CD4-positive, alpha-beta T cell treated with Interleukin-12 subunit alpha and Interleukin-12 subunit beta, for 1 hour (primary cell): ENCODE results near the gene OTOG.

ENCODE experiments used
- DNase-seq: peaks from one replicate; pipeline ENCODE4 v3.0.0-alpha.2; 2020

The OTOG gene

GRCh38 chr11:17563231-17563646 is 16.2 kb downstream of the OTOG start:
- no peak for DNase-seq

- no peak for DNase-seq
These were observed 17.1 kb downstream of the OTOG start for GRCh38 chr11:17563961-17564686.

- DNase-seq, result no peak
These were observed 17.6 kb downstream of the OTOG start for GRCh38 chr11:17564687-17565042.

DNA sequence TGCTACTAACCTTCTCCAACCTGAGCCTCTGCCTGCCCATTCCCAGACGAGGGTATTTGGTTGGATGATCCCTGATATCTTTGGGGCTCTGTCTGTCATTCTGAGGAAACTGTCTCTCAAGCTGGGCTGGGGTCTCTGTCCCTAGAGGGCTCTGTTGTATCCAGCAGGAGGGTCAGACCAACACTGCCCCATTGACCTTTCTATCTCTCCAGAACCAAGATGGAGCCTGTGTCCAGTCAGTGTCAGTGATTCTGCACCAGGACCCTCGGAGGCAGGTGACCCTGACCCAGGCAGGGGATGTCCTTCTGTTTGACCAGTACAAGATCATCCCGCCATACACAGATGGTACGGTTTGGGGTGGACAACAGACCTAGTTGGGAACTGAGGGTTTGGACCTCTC is 21.9 kb downstream of the OTOG start:
- no peak for DNase-seq

DNA sequence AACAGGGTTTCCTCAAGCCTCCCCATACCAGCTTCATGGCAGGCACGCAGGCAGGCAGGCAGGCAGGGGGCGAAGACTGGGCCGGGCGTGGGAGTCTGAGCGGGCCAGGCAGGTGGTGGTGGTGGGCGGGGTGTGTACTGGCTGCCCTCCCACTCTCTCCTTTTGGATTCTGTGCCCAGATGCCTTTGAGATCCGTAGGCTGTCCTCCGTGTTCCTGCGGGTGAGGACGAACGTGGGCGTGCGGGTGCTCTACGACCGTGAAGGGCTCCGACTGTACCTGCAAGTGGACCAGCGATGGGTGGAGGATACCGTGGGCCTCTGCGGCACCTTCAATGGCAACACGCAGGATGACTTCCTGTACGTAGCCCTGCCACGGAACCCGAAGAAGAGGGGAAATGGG is 23.0 kb downstream of the OTOG start:
- no peak for DNase-seq

DNA sequence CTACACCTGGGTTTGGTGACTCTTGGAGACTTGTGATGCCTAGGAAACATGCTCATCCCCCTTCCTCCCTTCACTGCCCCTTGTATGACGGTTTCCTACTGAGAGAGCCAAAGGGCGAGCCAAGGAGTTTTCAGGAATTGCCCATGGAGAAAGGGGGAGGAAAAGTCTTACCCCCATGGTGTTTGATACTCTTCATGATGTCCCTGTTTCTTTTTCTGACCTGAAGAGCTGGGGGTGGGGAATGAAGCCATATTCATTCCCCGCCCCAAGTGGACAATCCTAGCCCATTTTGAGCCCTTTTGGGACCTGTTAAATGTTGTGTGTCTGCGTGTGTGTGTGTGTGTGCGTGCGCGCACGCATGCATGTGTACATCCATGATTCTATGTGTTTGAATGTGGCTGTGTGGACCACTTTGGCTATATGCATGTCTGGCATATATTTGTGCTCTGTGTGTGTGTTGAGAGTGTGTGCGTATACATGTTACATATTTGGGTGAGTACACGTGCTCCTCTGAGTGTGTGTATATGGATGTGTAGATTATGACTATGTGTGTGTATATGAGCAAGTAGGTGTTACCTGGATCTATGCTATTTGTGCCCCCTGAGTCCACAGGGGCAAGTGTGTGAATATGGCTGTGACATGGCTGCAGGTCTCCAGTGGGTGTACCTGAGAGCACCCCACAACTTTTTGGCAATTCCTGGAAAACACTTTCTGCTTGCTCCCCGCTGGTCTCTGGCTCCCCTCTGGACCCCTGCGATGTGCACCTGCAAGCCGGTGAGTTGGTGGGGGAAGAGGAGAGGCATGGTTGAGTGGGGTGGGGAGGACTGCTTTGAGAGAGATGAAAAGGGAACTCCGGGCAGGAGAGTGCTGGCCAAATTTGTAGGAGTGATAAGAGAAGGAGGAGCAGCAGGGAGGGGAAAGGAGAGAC is 24.6 kb downstream of the OTOG start:
- no peak for DNase-seq

- DNase-seq, result no peak
These were observed 25.3 kb downstream of the OTOG start for GRCh38 chr11:17572359-17572690.

DNA sequence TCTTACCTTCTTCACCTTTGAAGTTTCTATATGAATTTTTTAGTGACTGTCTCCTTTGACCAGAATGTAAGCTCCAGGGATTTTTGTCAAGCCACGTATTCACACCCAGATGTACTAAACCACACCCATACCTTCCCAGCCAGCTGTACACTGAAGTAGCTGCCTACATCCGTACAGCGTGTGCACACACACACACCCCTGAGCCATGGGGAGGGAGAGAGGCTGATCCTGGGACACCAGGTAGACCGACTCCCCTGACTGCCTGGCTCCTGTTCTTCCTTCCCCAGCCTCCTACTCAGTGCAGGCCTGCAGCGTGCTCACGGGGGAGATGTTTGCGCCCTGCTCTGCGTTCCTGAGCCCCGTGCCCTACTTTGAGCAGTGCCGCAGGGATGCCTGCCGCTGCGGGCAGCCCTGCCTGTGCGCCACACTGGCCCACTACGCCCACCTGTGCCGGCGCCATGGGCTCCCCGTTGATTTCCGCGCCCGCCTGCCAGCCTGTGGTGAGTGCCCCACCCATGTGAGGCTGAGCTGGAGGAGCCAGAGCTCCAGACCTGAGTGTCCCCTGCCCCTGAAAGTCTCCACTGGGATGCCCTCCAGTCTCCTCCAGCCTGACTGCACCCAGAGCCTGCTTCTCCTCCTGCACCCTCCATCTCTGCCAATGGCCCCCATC is 25.9 kb downstream of the OTOG start:
- DNase-seq, result no peak

DNA sequence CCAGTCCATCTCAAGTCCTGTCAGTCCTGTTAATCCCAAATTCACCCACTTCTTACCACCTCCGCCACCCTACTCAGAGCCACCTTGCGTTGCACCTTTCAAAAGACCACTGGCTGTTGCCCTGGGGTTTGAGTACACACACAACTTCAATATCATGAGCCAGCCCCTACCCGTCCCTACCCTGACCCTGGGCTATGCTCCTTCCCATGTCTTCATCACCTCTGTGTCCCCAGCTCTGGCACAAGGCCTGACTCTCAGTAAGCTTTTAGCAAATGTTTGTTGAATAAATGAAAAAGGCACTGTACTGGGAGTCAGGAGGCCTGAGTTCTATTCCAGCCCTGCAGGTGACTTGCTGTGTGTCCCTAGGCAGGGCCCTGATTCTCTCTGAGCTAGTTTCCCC is 26.5 kb downstream of the OTOG start:
- DNase-seq, result no peak

- no peak for DNase-seq
These were observed 27.4 kb downstream of the OTOG start for GRCh38 chr11:17574141-17575091.

GRCh38 chr11:17575431-17576425 is 28.7 kb downstream of the OTOG start:
- DNase-seq, result no peak

- no peak for DNase-seq
These were observed 31.2 kb downstream of the OTOG start for GRCh38 chr11:17578296-17578695.

- no peak for DNase-seq
These were observed 31.9 kb downstream of the OTOG start for GRCh38 chr11:17578958-17579357.

DNA sequence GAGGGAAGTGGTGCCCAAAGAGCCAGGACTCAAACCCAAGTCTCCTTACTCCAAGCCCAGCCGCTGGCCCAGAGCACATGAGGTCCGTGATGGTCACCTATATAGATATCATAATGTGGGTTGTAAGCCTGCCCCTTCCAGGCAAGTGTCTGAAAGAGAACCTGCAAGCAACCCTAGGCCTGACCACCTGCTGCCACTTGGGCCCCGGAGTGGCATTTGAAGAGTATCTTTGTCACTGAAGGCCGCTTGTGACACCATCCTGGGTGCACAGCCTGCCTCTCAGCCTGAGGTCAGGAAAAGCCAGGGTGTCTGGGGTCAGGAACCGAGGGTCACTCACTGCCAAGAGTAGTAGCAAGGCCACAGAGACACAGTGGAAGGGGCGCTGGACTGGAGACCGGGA is 32.4 kb downstream of the OTOG start:
- DNase-seq, result no peak

GRCh38 chr11:17580271-17580670 is 33.2 kb downstream of the OTOG start:
- DNase-seq, result no peak

- DNase-seq, result no peak
These were observed 34.1 kb downstream of the OTOG start for GRCh38 chr11:17581036-17581731.

DNA sequence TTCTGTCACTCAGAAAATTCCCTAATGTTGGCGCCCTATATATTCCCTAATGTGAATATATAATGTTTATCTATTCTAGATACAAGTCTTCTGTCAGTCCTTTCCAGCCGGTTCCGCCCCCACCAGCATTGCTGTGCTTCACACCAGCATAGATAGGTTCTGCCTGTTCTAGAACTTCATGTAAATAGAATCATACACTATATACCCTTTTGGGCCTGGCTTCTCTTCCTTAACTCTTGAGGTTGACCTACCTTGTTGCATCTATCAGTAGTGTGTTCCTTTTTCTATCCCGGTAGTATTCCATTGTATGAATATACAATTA is 34.6 kb downstream of the OTOG start:
- DNase-seq, result no peak

- no peak for DNase-seq
These were observed 39.0 kb downstream of the OTOG start for GRCh38 chr11:17585911-17586695.

DNA sequence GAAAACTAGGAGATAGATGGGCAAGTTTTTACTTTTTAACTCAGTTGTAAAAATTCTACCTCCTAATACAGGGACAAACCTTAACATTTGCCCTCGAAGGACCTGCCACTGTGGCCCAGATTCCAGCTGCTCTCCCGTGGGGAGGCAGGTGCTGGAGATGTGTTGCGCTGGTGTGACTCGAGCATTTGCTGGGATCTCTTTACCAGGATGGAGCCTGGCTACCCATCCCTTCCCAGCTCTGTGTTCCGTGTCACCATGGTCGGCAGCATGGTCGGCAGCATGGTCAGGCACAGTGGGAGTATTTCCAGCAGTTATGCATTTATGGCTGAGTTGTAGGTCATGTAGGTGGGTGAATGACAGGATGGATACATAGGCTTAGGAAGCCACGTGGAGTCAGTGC is 41.1 kb downstream of the OTOG start:
- no peak for DNase-seq

DNA sequence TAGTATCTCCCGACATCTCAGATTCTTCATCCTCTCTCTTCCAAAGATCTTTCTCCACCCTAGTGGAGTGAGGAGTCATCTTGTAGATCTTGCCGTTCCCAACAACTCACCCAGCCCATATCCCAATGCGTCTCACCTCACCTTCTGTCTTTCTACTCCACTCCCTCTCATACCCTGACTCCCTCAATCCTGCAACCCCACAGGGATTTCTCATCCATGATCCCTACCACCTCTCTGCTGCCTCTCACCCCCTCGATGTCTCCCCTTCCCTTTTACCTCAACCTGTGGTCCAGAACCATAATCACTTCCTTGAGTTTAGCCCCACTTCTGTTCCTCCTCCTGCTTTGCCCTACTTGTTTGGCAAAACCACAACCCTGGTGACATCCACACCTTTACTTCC is 41.7 kb downstream of the OTOG start:
- no peak for DNase-seq
